ENCODE data around the gene TMEM217.

Gene TMEM217

DNA sequence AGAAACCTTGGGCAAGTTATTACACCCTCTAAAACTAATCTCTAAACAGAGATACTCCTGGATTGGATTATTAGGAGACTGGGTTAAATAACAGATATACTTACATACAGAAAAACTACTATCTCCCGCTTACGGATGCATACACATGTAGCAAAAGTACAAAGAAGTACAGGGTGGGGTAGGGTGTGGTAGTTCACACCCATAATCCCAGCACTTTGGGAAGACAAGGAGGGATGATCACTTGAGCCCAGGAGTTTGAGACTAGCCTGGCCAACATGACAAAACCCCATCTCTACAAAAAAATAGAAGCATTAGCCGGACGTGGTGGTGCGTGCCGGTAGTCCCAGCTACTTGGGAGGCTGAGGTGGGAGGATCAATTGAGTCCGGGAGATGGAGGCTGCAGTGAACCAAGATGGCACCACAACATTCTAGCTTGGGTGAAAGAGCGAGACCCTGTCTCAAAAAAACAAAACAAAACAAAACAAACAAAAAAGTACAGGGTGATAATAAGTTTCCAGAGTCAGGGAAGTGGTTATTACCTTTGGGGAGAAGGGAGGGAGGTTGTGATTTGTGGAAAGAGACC, 79.9 kb downstream of the TMEM217 start:
- Histone ChIP-seq H4K91ac (ENCODE audit: low read length) (no peak overlapping the region), H3K4ac (ENCODE audit: low read depth in 1 of 2, low read length in 2 of 2) (no peak overlapping the region), H3K18ac (ENCODE audit: low read depth in 1 of 2, low read length in 2 of 2) (no peak overlapping the region), H3K23ac (ENCODE audit: low read length in 2 of 2) (no peak overlapping the region), H2BK120ac (ENCODE audit: low read depth, low read length) (no peak overlapping the region), H3K9me3 (ENCODE audit: control insufficient read depth, low read length) (no peaks in the 10 kb centered on the region), H3K9ac (ENCODE audit: low read length) (no peak overlapping the region), H2AK5ac (ENCODE audit: low read length, severe bottlenecking) (no peak overlapping the region), H4K8ac (ENCODE audit: low read length) (no peak overlapping the region), H3K14ac (ENCODE audit: low read length in 2 of 2) (no peak overlapping the region), H3K79me1 (replicated peaks; ENCODE audit: low read length, poor library complexity, severe bottlenecking) (peaks cover 19% of the 10 kb centered on the region), H3K4me2 (ENCODE audit: low read length, poor library complexity, severe bottlenecking) (no peak overlapping the region), H2AFZ (ENCODE audit: low read depth, low read length) (no peak overlapping the region), H3K36me3 (ENCODE audit: control insufficient read depth in 1 of 2, insufficient read depth in 2 of 2, low read depth in 1 of 2, low read length in 2 of 2) (peaks cover 22 to 28% of the 10 kb centered on the region in 2 experiments), H2BK12ac (ENCODE audit: low read length in 2 of 2) (no peak overlapping the region), H2BK5ac (ENCODE audit: low read depth, low read length, poor library complexity, severe bottlenecking) (no peak overlapping the region), H3K27ac (ENCODE audit: low read length, poor library complexity, severe bottlenecking) (no peak overlapping the region), H3K4me3 (ENCODE audit: insufficient read depth in 1 of 2, low read depth in 1 of 2, low read length in 2 of 2) (no peak overlapping the region), H3K27me3 (ENCODE audit: control insufficient read depth in 1 of 2, insufficient read depth in 1 of 2, low read length in 2 of 2) (no peaks in the 10 kb centered on the region), H3K4me1 (ENCODE audit: control insufficient read depth, insufficient read depth, low read depth, low read length) (peaks cover 3% of the 10 kb centered on the region), H2BK15ac (ENCODE audit: low read depth, poor library complexity, severe bottlenecking) (no peak overlapping the region)
- no CpG with 5 or more reads among the region's 8 CpGs for WGBS
- no peak for DNase-seq

DNA sequence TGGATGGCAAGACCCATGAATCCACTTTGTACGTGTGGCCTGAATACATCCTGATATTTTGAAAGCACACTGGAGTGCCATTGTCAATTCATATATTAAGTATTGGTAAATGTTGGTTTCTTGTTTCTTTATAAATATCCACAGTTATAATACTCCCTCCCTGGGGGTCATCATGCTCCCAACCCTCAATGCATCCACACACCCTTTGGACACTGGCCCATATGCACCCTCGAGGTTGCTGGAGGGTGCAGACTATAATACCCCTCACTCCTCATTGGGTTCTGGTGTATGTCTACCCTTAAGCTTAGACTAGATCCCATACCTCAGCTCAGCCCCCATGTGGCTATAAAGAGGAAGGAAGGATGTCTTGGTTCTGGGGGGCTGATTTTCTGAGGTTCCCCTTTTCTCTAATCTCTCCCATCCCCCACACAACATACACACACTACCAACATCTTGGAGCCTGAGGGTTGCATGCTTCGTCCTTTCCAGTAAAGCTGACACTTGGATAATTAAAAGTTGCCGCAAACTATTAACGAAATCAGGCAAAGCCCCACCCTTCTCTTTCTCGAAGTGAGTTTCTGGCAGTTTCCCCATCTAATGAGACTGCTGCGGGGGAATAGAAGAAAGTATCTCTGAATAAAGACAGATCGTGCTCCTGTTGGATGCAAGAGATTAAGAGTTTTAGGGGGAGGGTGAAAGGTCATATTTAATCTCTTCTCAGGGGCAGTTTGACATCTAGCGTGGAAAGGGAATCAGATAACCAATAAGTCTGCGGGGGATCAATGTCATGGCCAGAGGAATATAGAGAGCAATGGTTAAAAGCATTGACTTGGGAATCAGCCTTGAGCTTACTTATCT, 80.6 kb downstream of the TMEM217 start:
- Histone ChIP-seq H3K27ac (ENCODE audit: low read length, poor library complexity, severe bottlenecking) (no peak overlapping the region), H3K4ac (ENCODE audit: low read depth in 1 of 2, low read length in 2 of 2) (no peak overlapping the region)
- 91% methylated on average over 9 of the region's 10 CpGs for WGBS

DNA sequence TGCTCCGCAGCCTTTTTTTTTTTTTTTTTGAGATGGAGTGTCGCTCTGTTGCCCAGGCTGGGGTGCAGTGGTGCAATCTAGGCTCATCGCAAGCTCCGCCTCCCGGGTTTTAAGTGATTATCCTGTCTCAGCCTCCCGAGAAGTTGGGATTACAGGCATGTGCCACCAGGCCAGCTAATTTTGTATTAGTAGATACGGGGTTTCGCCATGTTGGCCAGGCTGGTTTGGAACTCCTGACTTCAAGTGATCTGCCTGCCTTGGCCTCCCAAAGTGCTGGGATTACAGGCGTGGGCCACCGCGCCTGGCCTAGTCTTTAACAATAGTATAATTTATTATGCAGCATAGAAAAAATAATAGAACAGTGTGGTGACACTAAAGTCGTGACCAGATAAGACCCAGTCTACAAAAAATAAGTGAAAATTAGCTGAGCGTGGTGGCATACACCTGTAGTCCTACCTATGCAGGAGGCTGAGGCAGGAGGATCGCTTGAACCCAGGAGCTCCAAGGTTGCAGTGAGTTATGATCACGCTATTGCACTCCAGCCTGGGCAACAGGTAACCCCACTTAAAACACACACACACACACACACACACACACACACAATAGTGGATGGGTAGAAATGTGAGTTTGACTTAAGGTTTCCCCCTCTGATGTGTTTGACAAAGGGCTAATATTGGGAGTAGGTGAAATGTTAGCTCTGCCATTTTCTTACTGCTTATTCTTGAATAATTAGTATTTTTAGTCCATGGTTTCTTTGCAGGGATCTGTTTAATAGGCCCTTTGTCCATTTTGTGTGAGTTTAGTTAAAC, 81.5 kb downstream of the TMEM217 start:
- no peak for DNase-seq
- Histone ChIP-seq H3K9ac (ENCODE audit: low read length) (no peak overlapping the region), H3K4ac (ENCODE audit: low read depth in 1 of 2, low read length in 2 of 2) (no peak overlapping the region), H3K18ac (ENCODE audit: low read depth in 1 of 2, low read length in 2 of 2) (no peak overlapping the region), H3K36me3 (ENCODE audit: control insufficient read depth in 1 of 2, insufficient read depth in 2 of 2, low read depth in 1 of 2, low read length in 2 of 2) (peaks cover 30 to 36% of the 10 kb centered on the region in 2 experiments), H3K27me3 (ENCODE audit: control insufficient read depth in 1 of 2, insufficient read depth in 1 of 2, low read length in 2 of 2) (no peaks in the 10 kb centered on the region), H3K23ac (ENCODE audit: low read length in 2 of 2) (no peak overlapping the region), H4K91ac (ENCODE audit: low read length) (no peak overlapping the region), H3K27ac (ENCODE audit: low read length, poor library complexity, severe bottlenecking) (no peak overlapping the region), H3K4me3 (ENCODE audit: insufficient read depth in 1 of 2, low read depth in 1 of 2, low read length in 2 of 2) (no peak overlapping the region), H2BK15ac (ENCODE audit: low read depth, poor library complexity, severe bottlenecking) (no peak overlapping the region), H2BK12ac (ENCODE audit: low read length in 2 of 2) (no peak overlapping the region), H3K9me3 (ENCODE audit: control insufficient read depth, low read length) (no peaks in the 10 kb centered on the region), H3K4me2 (ENCODE audit: low read length, poor library complexity, severe bottlenecking) (no peak overlapping the region), H2AK5ac (ENCODE audit: low read length, severe bottlenecking) (no peak overlapping the region), H3K14ac (ENCODE audit: low read length in 2 of 2) (no peak overlapping the region), H3K4me1 (ENCODE audit: control insufficient read depth, insufficient read depth, low read depth, low read length) (peaks cover 9% of the 10 kb centered on the region), H2BK5ac (ENCODE audit: low read depth, low read length, poor library complexity, severe bottlenecking) (no peak overlapping the region), H2AFZ (ENCODE audit: low read depth, low read length) (no peak overlapping the region), H3K79me1 (replicated peaks; ENCODE audit: low read length, poor library complexity, severe bottlenecking) (peaks cover 25% of the 10 kb centered on the region), H4K8ac (ENCODE audit: low read length) (no peak overlapping the region), H2BK120ac (ENCODE audit: low read depth, low read length) (no peak overlapping the region)
- WGBS = 91% methylated on average over 11 of the region's 15 CpGs

More for the DNA sequence above, 80.6 kb downstream of the TMEM217 start:
- no peak overlapping the region for H2BK12ac ChIP-seq (ENCODE audit: low read length in 2 of 2)
- peaks cover 9% of the 10 kb centered on the region for H3K4me1 ChIP-seq (ENCODE audit: control insufficient read depth, insufficient read depth, low read depth, low read length)
- no peak overlapping the region for H2BK15ac ChIP-seq (ENCODE audit: low read depth, poor library complexity, severe bottlenecking)
- H2BK5ac ChIP-seq (ENCODE audit: low read depth, low read length, poor library complexity, severe bottlenecking) = no peak overlapping the region
- H2BK120ac ChIP-seq (ENCODE audit: low read depth, low read length) = no peak overlapping the region
- no peak overlapping the region for H3K14ac ChIP-seq (ENCODE audit: low read length in 2 of 2)
- H3K27me3 ChIP-seq (ENCODE audit: control insufficient read depth in 1 of 2, insufficient read depth in 1 of 2, low read length in 2 of 2) = no peaks in the 10 kb centered on the region
- H3K4me3 ChIP-seq (ENCODE audit: insufficient read depth in 1 of 2, low read depth in 1 of 2, low read length in 2 of 2) = no peak overlapping the region
- no peak overlapping the region for H4K8ac ChIP-seq (ENCODE audit: low read length)
- H3K79me1 ChIP-seq (replicated peaks; ENCODE audit: low read length, poor library complexity, severe bottlenecking) = peaks cover 25% of the 10 kb centered on the region
- peaks cover 29 to 36% of the 10 kb centered on the region in 2 experiments for H3K36me3 ChIP-seq (ENCODE audit: control insufficient read depth in 1 of 2, insufficient read depth in 2 of 2, low read depth in 1 of 2, low read length in 2 of 2)
- H3K9ac ChIP-seq (ENCODE audit: low read length) = no peak overlapping the region
- H3K9me3 ChIP-seq (ENCODE audit: control insufficient read depth, low read length) = no peaks in the 10 kb centered on the region
- H3K4me2 ChIP-seq (ENCODE audit: low read length, poor library complexity, severe bottlenecking) = no peak overlapping the region
- no peak overlapping the region for H3K23ac ChIP-seq (ENCODE audit: low read length in 2 of 2)
- DNase-seq = no peak
- H3K18ac ChIP-seq (ENCODE audit: low read depth in 1 of 2, low read length in 2 of 2) = no peak overlapping the region
- H4K91ac ChIP-seq (ENCODE audit: low read length) = no peak overlapping the region
- H2AFZ ChIP-seq (ENCODE audit: low read depth, low read length) = no peak overlapping the region
- H2AK5ac ChIP-seq (ENCODE audit: low read length, severe bottlenecking) = no peak overlapping the region

All from mesenchymal stem cell (in vitro differentiated cells and primary cell).